ENCODE data around the gene PPP1R26.
A peak's percentile ranks its signal among the peaks of the same experiment; 100 is the strongest.

Gene PPP1R26

DNA sequence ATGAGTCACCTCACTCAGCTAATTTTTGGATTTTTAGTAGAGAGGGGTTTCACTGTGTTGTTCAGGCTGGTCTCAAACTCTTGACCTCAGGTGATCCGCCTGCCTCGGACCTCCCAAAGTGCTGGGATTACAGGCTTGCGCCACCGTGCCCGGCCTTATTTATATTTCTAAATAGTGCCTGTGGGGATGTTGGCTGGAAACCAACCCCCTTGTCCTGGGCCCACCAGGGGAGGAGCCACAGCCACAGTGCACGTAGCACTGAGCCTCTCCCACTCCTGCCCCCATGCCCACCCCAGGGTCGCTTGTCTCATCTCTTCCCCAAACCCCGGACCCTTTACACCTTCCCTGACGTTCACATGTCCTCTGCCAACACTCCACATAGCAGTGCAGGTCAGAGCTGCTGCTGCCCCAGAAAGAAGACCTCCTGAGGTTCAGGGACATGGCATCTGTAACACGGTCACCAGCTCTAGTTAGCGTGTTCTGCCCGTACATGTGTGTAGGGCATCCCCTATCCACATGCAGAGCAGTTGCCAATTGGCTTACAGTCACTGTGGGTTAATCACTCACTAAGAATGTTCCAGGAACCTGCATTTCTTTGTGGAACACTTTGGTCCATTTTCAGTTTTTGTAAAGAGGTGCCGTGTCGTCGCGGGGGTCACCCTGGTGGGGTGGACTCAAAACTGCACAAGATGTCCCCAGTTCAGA is 10.7 kb downstream of the PPP1R26 start:
- DNase-seq, result no peak

DNA sequence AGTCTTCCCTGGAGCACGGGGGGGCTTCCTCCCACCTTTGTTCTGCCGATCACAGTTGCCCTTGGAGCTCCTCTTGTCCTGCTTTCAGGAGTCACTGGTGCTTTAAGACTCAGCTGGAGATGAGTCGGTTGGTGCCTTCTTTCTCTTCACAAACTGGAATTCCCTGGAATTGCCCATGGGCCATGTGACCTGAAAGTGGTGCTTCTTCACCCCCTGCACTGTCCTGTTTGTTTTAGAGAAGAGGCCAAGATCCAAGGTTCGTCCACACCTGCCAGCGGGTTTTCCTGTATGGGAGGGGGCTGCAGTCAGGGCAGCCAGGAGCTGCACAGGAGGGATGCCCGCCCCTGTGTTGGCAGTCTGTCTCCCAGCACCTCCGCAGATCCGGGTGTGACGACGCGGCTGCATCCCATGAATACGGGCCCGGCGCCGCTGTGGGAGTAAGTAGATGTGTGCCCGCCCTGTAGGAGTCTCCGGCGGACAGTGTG is 11.4 kb downstream of the PPP1R26 start:
- DNase-seq, result no peak

DNA sequence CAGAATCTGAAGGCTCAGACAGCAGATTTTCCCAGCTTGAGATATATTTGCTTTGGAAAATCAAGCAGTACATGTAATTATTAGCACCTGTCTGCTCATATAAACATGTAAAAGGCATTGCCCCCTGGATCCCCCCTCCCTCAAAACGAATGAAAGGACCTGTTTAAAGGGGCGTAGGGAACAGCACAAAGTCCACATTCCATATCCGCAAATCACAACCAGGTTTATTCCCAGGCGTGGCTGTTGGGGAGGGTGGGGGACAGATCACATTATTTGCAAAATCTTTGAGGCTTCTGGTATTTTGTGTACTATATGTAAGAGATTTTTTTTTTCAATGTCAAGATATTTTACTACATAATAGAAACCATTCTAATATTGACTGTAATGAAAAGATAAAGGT is 12.2 kb downstream of the PPP1R26 start:
- no peak for DNase-seq

DNA sequence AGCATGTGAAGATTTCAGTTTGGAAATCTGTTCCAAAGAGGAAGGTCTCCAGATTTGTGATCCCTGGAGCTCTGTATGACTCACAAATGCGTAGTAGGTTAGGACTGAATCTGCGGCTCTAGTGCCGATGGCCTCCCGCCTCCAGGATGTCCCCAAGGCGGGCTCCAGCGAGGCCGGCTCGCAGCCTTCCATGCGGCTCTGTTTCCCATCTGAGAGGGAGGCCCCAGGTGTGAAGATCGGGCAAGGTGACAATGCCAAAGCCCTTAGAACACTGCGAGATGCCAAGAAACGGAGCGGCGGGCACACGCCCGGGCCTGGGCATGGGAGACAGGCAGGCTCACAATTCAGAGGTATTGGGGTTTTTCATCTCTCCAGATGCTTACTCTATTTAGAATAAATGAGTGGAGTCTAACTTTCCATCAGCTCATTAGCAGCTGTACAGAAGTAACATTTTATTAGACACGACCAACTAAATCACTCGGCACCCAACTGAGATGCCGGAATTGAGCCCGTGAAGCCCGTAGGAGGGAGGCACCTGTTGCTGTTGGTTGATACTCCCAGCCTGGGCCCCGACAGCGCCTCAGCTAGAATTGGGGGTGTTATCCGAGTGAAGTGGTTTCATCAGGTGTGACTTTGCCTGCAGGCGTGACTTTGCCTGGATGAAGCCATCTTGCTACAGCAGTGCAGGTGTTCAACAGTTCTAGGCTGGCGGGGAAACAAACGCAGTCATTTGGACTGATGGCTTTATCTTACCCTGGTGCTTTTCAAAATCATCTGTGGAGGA is 13.5 kb downstream of the PPP1R26 start:
- no peak for DNase-seq

DNA sequence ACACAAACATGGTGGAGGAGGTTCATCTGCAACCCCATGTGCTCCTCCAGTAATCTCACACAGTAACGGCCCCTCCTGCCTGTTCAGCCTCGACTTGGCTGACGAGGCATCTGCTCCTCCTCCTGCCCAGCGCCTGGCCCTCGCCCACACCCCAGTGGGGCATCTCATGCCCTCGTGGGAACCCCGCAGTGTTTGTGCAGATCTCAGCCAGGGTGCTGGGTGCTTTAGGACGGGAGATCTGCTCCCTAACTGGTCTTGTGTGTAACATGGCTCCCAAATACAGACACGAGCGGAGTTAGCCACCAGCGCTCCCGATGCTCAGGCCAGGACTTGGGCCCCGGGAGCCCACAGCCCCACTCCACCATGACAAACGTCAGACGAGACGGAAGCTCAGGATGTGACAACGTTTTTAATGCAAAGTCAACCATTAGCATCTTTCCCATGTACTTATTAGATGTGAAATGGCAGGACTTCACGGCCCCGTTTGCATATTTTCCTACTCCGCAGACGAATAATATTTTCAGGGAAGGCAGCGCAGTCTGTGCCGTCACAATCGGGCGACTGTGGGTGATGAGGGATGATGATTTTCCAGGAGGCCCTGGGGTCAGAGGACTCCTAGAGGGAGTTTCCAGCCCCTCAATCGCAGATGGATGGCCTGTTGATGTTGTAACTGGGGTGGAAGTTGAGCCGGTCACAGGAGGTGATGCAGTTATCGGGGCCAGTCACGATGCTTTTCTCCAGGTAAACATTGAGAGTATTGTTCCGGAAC is 15.4 kb downstream of the PPP1R26 start:
- DNase-seq, result no peak

DNA sequence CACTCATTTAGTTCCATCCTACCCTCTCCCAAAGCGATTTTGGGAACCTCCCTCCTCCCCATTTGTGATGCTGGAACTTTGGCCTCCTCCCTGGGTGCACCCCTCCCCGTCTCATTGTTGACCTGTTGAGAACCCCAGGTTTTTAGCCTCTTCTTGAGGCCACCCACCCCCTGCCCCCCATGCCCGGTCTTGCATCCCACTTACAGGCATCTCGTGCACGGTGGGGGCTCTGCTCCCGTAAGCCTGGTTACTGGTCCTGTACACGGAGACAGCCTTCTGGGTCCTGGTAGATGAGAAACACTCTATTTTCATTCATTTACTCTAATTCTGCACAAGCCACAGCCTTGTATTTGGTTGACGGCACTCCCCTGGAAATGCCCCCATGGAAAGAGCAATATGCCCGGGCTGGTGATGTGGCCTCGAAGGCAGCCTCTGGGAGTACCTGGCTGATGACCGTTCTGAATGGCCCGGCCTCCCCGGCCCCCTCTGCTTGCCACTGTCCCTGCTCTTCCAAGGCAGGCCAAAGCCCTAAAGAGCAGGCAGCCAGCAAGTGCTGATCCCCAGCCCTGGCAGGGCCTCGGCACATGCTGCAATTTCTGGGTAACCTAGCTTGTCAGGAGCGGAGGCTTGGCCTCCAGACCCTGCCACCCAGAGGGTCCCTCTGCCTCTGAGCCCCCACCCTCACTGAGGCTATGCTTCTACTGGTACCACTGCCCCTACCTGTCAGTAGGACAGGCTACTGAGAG is 19.0 kb downstream of the PPP1R26 start:
- no peak for DNase-seq

DNA sequence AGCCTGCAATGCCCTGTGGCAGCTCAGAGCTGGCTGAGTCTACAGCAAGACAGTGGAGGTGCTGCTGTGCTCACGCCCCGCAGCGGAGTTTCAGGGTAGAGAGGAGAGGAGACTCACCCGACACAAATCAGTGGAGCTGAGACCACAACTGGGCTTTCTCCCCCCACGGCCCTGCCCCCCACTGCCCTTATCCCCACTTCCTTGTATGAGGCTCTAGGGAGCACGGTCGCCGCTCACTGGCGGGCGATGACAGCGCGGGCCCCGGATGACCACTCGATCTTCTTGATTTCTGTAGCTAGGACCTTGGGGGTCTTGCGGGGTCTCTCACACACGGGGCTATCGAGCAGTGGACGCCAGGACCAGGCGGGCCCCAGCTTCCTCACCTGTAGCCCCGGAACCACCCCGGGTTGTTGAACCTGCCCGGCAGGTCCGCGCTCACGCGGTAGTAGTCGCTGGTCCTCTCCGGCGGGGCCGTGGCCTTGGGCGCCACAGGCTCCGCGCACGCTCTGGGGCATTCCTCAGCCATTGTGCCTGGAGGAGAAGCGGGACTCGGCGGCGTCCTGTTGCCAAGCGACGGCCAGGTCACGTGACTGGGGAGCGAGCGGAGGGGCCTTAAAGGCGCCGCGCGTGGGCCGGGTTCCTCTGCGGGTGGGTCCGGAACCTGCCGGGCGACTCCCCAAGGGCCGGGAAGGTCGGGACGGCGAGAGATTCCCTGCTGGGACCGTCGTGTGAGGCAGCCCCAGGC is 19.9 kb downstream of the PPP1R26 start:
- peak; percentile 85 for DNase-seq

DNA sequence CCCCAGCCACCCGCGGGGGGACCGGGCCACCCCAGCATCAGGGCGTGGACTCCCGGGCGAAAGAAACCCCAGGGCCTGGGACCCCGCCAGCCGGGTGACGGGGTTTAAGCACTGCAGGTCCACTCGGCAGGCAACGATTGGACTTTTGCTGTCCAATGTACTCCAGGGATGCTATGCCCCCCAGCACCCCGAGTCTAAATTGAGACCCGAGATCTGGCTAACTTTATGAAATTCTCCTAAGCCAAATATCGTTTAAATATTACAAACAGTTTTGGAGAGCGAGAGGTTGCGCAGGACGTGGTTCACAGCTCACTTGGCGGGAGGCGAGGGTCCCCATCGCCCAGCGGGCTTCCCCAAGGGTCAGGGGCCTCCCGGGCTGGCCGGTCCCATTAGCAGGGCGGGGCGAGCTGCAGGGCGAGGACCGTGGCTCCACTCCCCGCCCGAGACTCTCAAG is 20.5 kb downstream of the PPP1R26 start:
- no peak for DNase-seq

DNA sequence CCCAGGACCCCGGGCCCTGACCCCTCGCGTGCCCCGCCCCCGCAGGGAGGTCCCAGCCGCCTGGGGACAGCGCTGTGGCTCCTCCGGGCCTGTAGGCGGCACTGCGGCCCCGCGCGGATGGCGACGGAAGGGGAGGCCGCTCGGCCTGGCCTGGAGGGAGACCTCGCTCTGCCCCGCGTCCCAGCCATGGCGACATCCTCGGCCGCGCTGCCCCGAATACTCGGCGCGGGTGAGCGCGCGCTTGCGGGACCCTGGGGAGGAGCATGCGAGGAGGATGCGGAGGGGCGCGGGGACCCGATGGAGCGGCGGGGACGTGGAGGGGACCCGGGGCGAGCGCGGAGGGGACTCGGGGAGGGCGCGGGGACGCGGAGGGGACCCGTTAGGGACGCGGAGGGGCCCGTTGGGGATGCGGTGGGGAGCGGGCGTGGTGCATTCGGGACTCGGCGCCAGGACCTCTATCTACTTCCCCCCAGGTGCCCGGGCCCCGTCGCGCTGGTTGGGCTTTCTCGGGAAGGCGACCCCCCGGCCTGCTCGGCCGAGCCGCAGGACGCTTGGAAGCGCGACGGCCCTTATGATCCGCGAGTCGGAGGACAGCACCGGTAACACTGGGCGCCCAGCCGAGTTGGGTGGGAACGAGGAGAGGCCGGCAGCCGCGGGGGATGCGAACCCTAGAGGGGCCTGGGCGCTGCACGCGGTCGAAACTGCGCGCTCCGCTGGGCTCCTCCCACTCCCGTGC is 21.1 kb downstream of the PPP1R26 start, which contains the start of gene MRPS2:
Gene MRPS2 (plus strand): TSS at position 158 of the 736 bp plus-strand sequence. CDS start 29 bp downstream, at position 187.
- peak; percentile 47 for DNase-seq

DNA sequence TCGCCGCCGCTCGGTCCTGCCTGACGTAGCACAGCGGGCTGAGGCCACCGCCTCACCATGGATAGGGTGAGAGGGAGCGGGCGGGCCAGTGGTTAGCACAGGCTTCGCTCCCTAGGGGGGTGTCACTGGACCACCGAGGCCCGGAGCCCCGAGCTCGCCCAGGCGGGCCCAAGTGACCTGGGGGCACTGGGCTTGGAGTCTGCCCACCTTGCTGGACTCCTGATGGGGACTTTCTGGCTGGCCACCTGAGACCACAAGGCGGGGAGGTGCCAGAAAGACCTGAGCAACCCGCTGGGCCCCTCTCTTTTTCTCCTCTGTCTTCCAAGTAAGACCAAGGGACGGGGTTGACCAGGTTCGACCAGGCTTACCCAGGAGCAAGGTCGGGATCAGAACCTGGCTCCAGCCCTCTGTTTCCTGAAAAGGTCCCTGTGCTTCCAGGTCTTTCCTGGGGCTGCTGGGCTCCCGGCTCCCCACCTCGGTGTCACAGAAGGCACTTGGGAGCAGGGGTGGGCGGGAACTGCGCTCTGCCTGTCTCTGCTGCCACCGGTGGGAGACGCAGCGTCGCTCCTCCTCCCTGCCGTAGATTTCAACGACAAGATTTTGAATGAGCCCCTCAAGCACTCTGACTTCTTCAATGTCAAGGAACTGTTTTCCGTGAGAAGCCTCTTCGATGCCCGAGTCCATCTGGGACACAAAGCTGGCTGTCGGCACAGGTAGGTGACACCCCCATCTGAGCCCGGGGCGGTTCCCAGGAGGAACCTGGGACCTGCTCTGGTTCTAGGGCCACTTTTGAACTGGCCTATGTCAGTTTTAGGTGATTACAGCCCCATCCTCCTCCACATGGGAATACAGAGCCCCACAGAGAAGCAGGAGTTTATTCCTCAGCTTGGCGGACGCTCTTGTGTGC is 21.9 kb downstream of the PPP1R26 start:
- no peak for DNase-seq

DNA sequence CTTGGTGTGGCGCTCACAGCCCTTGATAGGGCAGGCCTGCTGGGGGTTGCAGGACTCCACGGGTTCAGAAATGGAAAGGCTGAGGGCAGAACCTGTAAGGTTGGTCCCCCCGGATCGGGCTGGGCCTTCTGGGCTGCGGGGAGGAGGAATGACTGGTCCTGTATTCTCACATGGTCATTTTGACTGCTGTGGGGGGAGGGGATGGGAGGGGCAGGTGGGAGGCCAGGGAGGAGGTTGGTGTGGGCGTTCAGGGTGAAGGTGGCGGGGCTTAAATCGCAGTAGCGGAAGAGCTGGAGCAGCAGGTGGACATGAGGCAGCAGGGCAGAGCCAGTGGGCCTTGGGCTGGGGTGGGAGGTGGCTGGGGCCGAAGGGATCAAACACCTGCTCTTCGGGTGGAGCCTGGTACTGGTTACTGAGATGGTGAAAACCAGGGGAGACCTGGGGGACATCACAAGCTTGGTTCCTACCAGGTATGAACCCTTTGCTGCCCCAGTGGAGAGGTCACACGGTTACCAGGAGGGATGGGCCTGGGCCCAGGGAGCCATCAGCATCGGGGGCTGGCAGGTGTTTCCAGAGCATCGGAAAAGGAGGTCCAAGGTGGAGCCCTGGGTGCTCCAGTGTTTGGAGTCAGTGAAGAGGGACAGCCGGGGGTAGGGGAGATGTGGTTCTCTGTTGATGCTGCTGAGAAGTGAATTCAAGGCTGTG is 22.7 kb downstream of the PPP1R26 start:
- DNase-seq, result no peak

DNA sequence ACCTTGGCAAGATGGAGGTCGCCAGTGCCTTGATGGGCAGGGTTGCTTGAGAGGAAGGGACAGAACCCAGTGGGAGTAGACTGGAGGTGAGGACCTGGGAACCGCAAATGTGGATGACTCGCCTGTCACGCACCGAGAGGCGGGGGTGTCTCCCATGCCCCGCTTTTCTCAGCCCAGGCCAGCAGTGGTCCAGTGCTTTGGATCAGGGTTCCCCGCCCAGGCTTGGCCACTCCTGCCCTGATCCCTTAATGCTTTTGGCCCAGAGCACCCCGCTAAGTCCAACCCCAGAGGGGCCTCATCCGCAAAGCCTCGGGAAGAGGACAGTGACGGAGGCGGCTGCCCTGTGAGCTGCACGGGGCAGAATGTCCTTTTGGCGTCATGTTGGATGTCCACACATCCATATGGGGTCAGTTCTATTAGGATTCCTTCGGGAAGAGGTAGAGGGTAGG is 23.3 kb downstream of the PPP1R26 start:
- no peak for DNase-seq

DNA sequence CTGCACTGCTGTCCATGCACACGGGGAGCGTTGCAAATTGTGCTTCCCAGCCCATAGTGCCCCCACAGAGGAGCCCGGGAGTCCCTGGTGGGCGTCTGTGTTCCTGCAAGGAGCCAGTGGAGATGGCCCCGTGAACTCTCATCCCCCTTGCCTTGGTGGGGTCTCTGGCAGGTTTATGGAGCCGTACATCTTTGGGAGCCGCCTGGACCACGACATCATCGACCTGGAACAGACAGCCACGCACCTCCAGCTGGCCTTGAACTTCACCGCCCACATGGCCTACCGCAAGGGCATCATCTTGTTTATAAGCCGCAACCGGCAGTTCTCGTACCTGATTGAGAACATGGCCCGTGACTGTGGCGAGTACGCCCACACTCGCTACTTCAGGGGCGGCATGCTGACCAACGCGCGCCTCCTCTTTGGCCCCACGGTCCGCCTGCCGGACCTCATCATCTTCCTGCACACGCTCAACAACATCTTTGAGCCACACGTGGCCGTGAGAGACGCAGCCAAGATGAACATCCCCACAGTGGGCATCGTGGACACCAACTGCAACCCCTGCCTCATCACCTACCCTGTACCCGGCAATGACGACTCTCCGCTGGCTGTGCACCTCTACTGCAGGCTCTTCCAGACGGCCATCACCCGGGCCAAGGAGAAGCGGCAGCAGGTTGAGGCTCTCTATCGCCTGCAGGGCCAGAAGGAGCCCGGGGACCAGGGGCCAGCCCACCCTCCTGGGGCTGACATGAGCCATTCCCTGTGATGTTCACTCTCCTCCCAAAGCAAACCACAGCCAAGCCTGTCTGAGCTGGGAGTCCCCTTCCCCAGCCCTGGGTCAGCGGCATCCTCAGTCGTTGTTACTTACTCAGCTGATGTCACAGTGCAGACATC is 24.0 kb downstream of the PPP1R26 start:
- DNase-seq, result no peak

DNA sequence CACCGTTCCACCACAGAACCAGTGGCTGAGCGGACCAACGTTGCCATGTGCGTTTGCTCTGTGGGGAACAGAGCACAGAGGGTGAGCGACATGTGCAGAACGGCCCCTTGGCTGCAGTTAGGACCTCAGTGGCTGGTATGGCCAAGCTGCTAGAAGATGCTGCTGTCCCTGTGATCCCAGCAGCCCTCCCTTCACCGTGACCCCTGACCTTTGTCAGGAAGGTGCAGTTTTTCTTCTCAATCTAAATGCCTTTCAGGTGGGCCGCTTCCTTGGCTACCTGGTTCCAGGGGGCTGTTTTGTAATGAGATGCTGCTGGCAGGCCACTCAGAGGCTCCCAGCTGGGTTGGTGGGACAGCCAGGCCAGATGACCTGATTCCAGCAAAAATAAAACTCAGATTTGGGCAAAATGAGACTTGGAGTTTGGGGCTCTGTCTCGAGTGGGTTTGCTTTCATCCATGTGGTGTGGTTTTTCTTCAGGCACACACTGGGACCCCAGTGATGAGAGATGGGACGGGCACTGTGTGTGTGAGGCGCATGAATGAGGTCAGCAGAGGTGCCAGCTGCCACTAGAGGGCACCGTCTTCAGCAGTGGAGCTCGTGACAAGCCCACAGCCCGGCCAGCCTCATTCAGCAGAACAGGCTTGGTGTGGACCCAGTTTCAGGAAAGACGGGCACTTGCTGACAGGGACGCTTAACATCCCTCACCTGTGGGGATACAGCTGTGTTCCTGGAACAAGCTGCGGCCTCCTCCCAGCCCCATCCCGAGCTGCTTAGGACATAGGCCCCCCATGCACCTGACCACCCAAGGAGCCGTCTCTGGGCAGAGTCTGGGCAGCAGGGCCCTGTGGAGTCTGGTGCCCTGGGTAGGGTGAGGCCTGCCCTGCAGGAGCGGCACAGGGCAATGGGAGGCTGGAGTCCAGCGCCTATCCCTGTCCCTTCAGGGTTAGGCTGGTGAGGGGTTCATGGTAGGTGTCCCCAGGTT is 25.0 kb downstream of the PPP1R26 start:
- peak; percentile 25 for DNase-seq

DNA sequence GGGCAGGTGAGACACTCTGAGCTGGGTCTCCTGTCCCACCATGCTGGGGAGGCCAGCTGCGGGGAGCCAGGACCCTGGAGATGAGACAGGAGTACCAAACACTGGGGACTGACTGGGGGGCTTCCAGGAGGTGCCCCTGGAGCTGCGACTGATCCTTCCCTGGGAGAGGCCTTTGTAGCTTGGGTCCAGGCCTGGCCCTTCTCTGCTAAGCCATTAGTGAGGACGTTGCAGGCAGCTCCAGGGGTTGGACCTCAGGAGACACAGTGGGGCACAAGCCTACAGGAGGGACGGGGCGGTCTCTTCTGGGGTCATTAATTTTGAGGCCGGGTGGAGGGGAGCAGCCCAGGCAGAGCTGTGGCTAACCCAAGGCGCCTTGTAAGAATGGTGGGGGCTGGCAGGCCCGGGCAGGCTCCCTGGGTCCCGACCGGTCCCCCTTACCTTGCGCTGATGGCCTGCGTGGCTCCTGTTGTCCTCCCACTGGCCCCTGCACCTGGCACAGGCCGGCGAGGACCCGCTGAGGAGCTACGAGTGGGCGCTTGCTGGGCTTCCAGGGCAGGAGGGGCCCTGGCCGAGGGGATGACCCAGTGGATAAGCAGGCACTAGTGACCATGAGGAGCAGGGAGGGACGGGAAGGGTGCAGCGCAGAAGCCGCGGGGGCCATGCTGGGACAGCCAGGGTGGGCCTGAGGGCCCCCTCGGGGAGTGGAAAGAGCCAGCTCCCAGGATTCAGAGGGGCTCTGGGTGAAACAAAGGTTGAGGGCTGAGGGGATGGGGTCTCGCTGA is 26.0 kb downstream of the PPP1R26 start:
- DNase-seq, result no peak
